Germinal center (tissue), 1 donor: Measurements from ENCODE around the gene LCE6A.

Experiments
- DNase-seq: peaks from one replicate; pipeline ENCODE4 v3.0.0; 2012; ENCODE audit warnings: mixed read lengths, low spot score

The LCE6A gene

GRCh38 chr1:152876827-152877226 lies 34.2 kb downstream of the LCE6A start:
- no peak for DNase-seq

- DNase-seq = no peak
These were observed 35.4 kb downstream of the LCE6A start, which contains the start of gene SMCP for GRCh38 chr1:152878042-152878441. Gene SMCP (plus strand): TSS chr1:152878322. CDS start chr1:152884423, 6,101 bp downstream.

DNA sequence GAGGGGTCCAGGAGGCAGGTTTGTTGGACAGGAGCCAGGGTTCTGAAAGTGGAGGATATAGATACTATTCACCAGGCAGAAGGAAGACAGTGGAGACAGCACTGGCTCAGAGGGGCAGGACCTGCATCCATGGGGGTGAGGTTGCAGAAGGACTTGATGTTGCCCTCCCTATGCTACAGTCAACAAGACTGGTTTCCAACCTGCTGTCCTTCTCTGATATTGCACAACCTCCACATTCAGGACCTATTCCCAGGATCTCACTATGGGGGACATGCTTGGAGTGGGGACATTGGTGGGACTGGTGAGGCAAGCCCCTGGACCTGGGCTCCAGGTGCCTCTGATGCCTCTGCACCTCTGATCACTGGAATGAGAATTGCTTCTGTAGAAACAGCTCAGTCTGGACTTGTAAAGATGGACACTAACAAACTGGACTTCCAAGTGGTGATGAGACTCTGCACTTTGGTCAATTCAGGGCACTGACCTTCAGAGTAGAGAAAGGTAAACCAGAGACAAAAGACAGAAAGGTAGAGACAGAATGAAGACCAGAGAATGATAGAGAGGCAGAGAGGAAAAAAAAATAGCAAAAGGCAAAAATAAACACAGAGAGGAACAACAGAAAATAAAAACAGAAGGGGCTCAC lies 37.0 kb downstream of the LCE6A start:
- DNase-seq = no peak

- DNase-seq = no peak
These were observed 37.7 kb downstream of the LCE6A start for GRCh38 chr1:152880316-152880715.

DNA sequence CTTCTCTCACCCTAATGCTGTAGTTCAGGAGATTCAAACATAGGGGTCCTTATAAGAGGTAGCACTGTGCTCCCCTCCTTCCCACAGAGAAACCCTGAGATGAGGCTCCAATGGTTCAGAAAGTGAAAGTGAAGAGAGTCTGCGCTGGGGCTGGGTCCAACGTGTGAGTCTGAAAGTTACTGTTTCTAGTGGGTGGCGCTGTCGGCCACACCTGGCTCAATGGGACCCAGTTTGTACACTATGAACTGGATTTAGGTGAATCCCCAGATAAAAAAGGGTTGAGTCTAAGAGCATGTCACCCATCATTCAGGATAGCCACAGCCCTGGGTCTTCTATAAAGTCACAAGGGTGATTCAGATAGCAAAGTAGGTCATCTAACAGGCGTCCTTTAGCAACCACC lies 38.3 kb downstream of the LCE6A start:
- DNase-seq = no peak

- DNase-seq = no peak
These were observed 41.4 kb downstream of the LCE6A start for GRCh38 chr1:152884085-152884484.

DNA sequence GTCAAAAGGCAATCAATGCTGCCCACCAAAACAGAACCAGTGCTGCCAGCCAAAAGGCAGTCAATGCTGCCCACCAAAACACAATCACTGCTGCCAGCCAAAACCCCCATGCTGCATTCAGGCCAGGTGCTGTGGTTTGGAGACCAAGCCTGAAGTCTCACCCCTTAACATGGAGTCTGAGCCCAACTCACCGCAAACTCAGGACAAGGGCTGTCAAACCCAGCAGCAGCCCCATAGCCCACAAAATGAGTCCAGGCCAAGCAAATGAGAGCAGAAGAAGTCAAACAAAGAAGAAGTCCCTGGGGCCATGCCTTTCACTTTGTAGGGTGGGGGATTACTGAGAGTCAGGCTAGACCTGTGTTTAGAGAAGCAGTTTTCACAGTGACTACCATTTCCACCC lies 41.9 kb downstream of the LCE6A start:
- no peak for DNase-seq

- DNase-seq = no peak
These were observed 42.4 kb downstream of the LCE6A start for GRCh38 chr1:152884966-152885624.

GRCh38 chr1:152886085-152886484 lies 43.4 kb downstream of the LCE6A start:
- DNase-seq = no peak

DNA sequence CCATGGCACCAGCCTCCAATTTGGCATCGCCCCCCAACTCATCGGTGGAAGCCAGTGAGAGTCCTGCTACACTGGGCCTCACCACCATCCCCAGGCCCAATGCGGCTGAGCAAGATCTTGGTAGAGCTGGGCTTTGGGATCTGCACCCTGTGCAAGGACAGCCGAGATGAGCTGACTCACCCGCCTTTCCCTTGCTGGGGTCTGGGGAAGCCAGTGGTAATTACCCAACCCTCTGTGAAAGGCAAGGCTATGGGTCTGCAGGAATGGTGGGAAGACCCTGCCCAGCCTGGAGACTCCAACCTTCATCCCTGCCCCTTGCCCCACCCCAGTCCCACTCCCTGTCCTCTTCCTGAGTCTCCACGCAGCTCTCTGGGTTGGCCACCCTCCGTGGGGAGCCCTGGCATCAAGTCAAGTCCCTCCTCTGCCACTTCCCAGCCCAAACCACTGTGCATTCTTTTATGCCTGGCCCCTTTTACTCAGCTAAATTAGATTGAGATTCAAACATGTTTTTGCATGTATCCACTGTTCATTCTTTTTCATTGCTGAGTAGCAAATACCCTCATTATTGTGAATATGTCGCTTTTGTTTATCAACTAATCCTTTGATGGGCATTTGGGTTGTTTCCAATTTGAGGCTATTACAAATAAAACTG lies 44.2 kb downstream of the LCE6A start:
- no peak for DNase-seq

DNA sequence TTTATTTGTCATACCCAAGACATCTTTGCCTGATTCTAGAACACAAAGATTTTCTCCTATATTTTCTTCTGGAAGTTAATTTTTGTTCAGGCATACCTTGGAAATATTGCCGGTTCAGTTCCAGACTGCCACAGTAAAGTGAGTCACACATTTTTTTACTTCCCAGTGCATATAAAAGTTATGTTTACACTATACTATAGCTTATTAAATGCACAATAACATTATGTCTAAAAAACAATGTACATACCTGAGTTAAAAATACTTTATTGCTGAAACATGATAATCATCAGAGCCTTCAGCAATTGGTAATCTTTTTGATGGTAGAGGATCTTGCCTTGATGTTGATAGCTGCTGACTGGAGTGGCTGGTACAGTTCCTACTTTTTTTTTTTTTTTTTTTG lies 45.5 kb downstream of the LCE6A start:
- DNase-seq = no peak
